Measurements from ENCODE around the gene OR2J3.
"Not testable (repeated sequence)": the region's sequence is repeated elsewhere in the genome, so short reads cannot be mapped to it uniquely, and the experiment has no call there.

Gene OR2J3

GRCh38 chr6:29107758-29108157 lies at the start of gene OR2J3:
TSS of gene OR2J3 (plus strand) at chr6:29108058. CDS start at chr6:29111891, 3,833 bp downstream.
- DNase-seq, result no peak

DNA sequence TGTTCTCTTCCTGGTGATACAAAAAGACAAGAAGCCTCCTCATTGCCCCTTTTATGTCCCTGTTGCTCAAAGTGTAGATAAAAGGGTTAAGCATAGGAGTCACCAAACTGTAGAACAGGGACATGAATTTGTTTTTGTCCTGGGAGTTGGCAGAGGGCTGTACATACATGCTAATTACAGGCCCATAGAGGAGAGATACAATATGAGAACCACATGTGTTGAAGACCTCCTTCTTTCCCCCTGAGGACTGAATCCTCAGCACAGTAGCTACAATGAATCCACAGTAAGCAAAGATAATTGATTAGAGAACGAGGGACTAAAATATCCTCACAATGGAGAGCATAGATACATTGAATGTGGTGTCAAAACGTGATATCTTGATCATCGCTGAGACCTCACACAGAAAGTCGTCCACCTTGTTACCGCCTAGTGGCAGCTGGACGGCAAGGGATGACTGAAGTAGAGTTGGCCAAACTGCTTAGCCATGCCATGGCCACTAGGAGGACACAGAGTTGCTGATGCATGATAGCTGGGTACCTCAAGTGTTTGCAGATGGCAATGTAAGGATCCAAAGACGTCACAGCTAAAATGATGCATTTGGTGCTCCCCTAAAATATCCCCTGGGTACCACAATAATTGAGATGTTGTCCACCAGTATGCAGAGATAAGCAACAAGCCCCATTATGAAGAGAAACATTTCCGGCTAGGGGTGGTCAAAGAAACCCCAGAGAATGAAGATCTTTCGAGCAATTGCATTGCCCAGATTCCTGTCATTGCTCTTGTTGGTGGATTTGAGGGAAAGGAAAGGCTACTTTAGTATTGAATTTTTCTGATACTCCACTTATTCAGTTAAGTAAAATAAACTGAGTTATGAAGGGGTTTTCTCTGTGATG lies 35.8 kb upstream of the OR2J3 start:
- DNase-seq, result no peak

GRCh38 chr6:29079203-29079602 lies 28.7 kb upstream of the OR2J3 start:
- DNase-seq, result no peak

- no peak for DNase-seq
Observed at GRCh38 chr6:29081312-29081711, 26.5 kb upstream of the OR2J3 start.

DNA sequence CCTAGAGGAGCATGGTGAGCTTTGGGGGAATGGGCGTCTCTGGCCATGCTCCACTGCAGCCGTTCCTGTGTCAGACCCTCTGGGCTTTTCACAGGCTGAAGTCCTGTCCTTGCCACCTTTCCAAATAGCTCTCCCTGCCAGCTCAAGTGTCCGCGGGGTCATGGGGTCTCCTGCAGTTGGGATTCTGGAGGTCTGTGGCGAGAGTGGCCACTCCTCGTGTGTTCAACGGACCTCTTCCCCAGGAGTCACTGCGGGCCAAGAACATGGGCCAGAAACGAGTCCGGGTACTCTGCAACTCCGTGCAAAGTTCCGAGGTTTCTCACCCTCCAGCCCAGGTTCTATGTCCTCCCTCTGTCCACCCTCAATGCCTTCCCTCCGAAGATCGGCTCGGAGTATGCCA lies 25.4 kb upstream of the OR2J3 start:
- DNase-seq, result no peak

DNA sequence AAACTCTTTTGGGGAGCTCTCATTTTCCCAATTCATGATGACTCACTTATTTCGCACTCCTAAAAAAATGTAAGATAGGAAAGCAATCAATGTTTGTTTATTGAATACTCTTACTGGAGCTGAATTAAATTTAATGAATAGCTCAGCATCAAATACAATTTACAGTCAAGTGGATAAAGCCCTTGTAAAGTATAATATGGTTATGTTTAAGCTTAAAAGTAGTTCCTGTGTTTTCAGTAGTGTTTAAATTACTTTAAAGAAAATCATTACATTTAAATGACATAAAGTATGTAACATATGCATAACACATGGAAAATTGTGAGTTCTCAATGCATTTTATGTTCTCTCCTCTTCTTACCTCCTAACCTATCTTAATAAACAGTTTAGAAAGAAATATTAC lies 20.6 kb upstream of the OR2J3 start, which contains the start of gene OR2B3:
OR2B3 (minus strand) TSS at position 101 of the 400 bp plus-strand sequence; CDS start at position 36, 65 bp downstream.
- DNase-seq, result no peak

DNA sequence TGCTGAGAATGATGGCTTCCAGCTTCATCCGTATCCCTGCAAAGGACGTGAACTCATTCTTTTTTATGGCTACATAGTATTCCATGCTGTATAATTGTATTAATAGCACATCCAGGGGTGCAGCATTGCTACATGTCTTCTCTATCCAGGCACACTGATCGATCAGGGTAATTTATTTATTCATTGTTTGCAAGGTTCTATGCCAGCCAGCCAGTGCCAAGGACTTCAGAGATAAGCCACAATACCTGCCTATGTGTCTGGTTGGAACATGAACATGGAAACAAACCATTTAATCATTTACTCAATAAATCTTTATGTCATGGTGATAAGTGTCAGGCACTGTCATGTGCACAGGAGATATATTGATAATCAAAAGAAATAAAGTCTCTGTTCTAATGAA lies 14.9 kb upstream of the OR2J3 start:
- no peak for DNase-seq

GRCh38 chr6:29097803-29098202 lies 10.1 kb upstream of the OR2J3 start:
- DNase-seq, result no peak

DNA sequence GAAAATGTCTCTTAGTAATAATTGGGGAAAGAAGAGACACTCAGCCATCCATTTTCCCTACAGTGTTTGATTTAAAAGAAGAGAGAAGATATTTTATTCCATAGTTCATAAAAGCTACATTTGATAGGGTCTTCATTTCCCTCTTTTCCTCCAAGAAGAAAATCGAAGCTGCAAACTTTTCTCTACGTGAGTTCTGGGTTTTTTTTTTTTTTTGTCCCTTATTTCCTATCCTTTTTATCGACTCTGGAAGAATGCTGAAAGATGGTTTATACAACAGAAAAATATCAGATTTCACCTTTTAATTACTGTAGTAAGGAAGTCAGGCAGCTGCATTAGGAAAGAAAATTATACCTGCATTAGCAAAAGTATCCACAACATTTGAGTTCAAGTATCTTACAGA lies 8.7 kb upstream of the OR2J3 start, which contains the start of gene OR2J1:
OR2J1 (plus strand) TSS at position 301 of the 400 bp plus-strand sequence. CDS start 1,453 bp downstream, outside the sequence.
- no peak for DNase-seq

- no peak for DNase-seq
Observed at GRCh38 chr6:29112135-29112534, 4.3 kb downstream of the OR2J3 start.

DNA sequence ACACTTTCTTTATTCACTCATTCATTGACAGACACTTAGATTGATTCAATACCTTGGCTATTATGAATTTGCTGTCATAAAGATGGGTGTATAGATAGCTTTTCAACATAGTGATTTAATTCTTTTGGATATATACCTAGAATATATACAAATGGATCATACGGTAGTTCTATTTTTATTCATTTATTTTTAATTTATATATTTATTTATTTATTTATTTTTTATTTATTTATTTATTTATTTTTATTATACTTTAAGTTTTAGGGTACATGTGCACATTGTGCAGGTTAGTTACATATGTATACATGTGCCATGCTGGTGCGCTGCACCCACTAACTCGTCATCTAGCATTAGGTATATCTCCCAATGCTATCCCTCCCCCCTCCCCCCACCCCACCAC lies 7.1 kb downstream of the OR2J3 start:
- DNase-seq, result not testable (repeated sequence)

GRCh38 chr6:29129326-29130012 lies 21.6 kb downstream of the OR2J3 start:
- no peak for DNase-seq

GRCh38 chr6:29130644-29131043 lies 22.8 kb downstream of the OR2J3 start:
- DNase-seq, result no peak

DNA sequence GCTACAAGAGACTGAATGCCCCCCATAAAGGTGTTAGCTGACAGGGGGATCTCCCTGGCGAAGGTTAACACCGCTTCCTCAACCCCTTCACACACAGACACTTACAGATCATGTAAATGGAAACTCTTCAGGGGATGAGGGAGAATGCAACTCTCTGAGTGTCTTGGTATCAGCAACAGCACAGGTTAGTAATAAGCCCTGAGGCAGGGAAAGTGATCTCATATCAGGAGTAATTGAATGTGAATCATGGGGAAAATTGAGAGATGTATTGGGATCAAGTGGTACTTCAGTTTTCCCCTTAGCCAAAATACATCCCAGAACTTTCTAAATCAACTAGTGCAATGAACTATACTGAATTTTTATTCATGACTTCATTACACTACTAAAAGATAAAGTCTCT lies 23.8 kb downstream of the OR2J3 start:
- no peak for DNase-seq

DNA sequence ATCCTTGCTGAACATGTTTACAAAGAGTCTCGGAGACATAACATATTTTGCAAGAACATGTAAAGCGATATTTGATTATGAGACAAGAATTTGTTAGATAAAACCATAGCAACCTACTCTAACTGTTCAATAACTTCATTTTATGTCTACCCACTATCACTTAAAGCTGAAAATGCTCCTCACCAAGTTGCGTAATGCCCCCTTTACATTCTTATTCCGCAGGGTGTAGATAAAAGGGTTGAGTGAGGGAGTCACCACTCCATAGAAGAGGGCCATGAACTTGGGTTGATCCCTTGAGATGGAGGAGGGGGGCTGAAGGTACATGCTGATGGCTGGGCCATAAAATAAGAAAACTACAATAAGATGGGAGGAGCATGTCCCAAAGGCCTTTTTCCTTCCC lies 29.9 kb downstream of the OR2J3 start:
- no peak for DNase-seq

- no peak for DNase-seq
Observed at GRCh38 chr6:29141606-29142005, 33.7 kb downstream of the OR2J3 start.

DNA sequence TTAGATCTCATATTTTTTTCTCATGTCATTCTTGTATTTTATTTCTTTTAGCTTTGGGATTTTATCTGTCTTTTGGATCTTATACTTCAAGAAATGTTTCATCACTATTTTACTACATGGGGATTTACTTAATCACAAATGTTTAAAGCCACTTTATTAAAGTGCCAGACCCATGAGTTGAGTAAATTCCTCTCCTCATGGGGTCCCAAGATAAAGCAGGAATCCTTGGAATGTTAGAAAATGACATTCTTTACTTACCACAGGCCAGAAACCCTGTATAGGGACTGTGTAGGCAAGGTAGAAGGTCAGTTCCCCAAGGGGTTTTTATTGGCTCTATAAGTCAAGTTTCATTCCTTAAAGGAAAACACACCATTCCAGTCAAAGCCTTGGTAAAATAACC lies 34.5 kb downstream of the OR2J3 start:
- no peak for DNase-seq

DNA sequence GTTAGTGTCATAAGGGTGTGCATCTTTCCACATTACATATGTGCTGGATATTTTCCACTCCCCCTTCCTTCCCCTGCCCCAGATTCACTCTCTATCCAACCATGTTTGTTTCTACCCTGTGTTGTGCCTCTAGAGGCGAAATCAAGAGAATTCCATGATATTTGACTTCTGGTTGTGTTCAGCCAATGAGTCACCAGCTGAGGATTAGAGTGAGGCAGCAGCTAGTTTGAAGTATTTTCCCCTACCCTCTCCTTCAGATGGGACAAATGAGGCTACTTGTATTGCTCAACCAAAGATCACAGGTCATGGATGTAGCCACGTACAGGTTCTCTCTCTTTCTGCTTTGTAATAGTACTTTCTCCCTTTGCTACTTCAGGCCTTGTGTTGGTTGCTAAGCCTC lies 38.3 kb downstream of the OR2J3 start:
- DNase-seq, result no peak

DNA sequence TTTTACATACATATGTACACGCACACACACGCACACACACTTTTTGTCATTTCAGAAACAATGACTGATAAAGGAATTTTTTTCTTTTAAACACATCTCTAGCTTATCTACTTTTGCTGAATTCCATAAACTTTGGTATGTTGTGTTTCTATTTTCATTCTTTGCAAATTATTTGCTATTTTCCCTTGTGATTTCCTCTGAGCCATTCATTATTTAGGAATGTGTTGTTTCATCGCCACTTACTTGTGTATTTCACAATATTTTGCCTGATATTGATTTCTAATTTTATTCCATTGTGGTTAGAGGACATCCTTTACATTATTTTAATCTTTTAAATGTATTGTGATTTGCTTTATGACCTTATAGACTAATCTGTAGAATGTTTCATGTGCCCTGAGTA lies 39.2 kb downstream of the OR2J3 start:
- no peak for DNase-seq

GRCh38 chr6:29149444-29149843 lies 41.6 kb downstream of the OR2J3 start:
- DNase-seq, result not testable (repeated sequence)

GRCh38 chr6:29153083-29153482 lies 45.2 kb downstream of the OR2J3 start:
- DNase-seq, result no peak

DNA sequence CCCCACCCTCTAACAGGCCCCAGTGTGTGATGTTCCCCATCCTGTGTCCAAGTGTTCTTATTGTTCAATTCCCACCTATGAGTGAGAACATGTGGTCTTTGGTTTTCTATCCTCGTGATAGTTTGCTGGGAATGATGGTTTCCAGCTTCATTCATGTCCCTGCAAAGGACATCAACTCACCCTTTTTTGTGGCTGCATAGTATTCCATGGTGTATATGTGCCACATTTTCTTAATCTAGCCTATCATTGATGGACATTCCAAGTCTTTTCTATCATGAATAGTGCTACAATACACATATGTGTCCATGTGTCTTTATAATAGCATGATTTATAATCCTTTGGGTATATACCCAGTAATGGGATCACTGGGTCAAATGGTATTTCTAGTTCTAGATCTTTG lies 47.3 kb downstream of the OR2J3 start:
- DNase-seq, result not testable (repeated sequence)

DNA sequence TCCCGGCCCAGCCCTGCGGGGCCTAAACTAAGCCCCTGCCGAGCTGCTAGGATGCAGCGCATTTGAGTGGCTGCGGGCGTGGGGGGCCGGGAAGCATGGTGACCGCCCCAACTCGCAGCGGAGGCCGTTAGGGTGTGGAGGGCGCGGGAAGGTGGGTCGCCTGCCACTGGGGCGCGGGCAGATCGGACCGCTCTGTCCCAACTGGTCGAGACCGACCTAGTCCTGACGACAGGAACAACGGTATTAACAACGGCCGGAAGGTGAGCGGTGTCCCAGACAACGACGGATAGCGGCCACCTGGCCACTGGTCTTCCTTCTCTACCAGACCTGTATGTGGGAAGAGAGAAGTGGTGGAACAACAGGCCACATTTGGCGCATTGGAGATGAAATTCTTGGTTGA lies 52.1 kb downstream of the OR2J3 start:
- not testable (repeated sequence) for DNase-seq

Measured in fibroblast of upper back skin (primary cell).